ENCODE data around the gene TMCO1. TPM values are rescaled to one million over a fixed set of nuclear protein-coding genes. Genes with fewer than 3 reads are reported as not detected.
"Not testable (repeated sequence)": the region's sequence is repeated elsewhere in the genome, so short reads cannot be mapped to it uniquely, and the experiment has no call there.

TMCO1 gene
- total and polyA plus RNA-seq, 2 experiments from 2014 or later: 126 to 207 TPM

DNA sequence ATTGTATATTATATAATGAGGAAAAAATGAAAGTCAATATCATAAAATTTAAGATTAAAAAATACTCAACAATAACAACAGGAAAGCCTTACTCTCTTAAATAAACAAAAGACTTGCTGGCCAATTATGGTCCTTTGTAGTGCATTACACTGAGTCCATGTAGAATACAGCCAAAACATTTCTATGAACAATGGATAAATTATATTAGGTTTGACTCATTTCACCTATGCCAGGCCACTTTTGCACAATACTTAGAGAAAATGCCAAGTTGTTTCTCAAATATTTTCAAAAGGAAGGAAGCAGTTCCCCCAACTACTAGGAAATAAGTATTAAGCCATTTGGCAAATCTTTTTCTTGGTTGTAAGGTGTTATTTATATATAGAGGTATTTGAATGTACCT, 38.9 kb upstream of the TMCO1 start:
- Histone ChIP-seq H3K4me2 (ENCODE audit: unreplicated experiment) (no peak overlapping the region), H3K79me2 (ENCODE audit: insufficient read depth) (no peaks in the 10 kb centered on the region), H3K4me1 (ENCODE audit: insufficient read depth) (peaks cover 4% of the 10 kb centered on the region; the same call in 1 of the 2 replicates), H4K20me1 (ENCODE audit: insufficient read depth) (no peaks in the 10 kb centered on the region), H2AFZ (no peak overlapping the region), H3K4me3 (no peak overlapping the region), H3K9ac (no peak overlapping the region), H3K27me3 (replicated peaks; ENCODE audit: insufficient read depth) (no peaks in the 10 kb centered on the region), H3K36me3 (ENCODE audit: low read depth) (no peaks in the 10 kb centered on the region), H3K27ac (no peak overlapping the region), H3K9me3 (ENCODE audit: low read depth) (no peaks in the 10 kb centered on the region), H3K9me2 (ENCODE audit: insufficient read depth) (no peaks in the 10 kb centered on the region), H3F3A (ENCODE audit: insufficient read depth) (no peaks in the 10 kb centered on the region)
- DNase-seq: peak; percentile 53
- in situ Hi-C loops (cut with MboI): no loop called here
- TF ChIP-seq EZH2phosphoT487 (IDR thresholded peaks at IDR 0.05; ENCODE audit: insufficient read depth, low read depth): no peak
- TF ChIP-seq EZH2 (IDR thresholded peaks at IDR 0.05; ENCODE audit: insufficient read depth, poor library complexity, severe bottlenecking): no peak

DNA sequence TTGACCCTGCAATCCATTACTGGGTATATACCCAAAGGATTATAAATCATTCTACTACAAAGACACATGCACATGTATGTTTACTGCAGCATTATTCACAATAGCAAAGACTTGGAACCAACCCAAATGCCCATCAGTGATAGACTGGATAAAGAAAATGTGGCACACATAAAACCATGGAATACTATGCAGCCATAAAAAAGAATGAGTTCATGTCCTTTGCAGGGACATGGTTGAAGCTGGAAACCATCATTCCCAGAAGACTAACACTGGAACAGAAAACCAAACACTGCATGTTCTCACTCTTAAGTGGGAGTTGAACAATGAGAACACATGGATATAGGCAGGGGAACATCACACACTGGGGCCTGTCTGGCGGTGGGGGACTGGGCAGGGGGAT, 35.8 kb upstream of the TMCO1 start:
- H3F3A ChIP-seq (ENCODE audit: insufficient read depth); H4K20me1 ChIP-seq (ENCODE audit: insufficient read depth); H3K4me1 ChIP-seq (ENCODE audit: insufficient read depth); in situ Hi-C loops (cut with MboI); H3K9me2 ChIP-seq (ENCODE audit: insufficient read depth); H3K9ac ChIP-seq; H3K4me3 ChIP-seq; H2AFZ ChIP-seq; H3K27ac ChIP-seq; H3K4me2 ChIP-seq (ENCODE audit: unreplicated experiment); H3K27me3 ChIP-seq (replicated peaks; ENCODE audit: insufficient read depth); H3K36me3 ChIP-seq (ENCODE audit: low read depth); DNase-seq; H3K9me3 ChIP-seq (ENCODE audit: low read depth); H3K79me2 ChIP-seq (ENCODE audit: insufficient read depth): not testable (repeated sequence)
- 21 to 22% methylated on average over 1 of the region's 1 CpG for WGBS, 2 experiments (ENCODE audit: low coverage in 1 of 2, low lambda C conversion rate in 2 of 2, missing lambda C conversion rate in 2 of 2)

DNA sequence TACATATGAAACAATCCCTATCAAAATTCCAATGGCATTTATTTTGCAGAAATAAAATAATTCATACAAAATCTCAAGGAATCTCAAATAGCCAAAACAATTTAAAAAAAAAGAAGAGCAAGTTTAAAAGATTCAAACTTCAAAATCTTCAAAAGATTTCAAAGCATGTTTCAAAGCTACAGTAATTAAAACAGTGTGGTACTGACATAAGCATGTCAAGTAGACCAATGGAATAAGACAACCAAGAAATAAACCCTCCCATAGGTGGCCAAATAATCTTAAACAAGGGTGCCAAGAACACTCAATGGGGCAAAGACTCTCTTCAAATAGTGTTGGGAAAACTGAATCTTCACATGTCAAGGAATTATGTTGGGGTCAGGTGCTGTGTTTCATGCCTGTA, 30.7 kb upstream of the TMCO1 start:
- Histone ChIP-seq H3K9me2 (ENCODE audit: insufficient read depth) (no peaks in the 10 kb centered on the region), H3F3A (ENCODE audit: insufficient read depth) (no peaks in the 10 kb centered on the region), H3K4me1 (ENCODE audit: insufficient read depth) (0 out of 2 replicates have a peak, but pooled peaks cover under 1% of the 10 kb centered on the region), H3K9ac (no peak overlapping the region), H2AFZ (no peak overlapping the region), H3K36me3 (ENCODE audit: low read depth) (no peaks in the 10 kb centered on the region), H3K9me3 (ENCODE audit: low read depth) (no peaks in the 10 kb centered on the region), H3K79me2 (ENCODE audit: insufficient read depth) (no peaks in the 10 kb centered on the region), H3K27me3 (replicated peaks; ENCODE audit: insufficient read depth) (no peaks in the 10 kb centered on the region), H4K20me1 (ENCODE audit: insufficient read depth) (no peaks in the 10 kb centered on the region), H3K27ac (no peak overlapping the region), H3K4me2 (ENCODE audit: unreplicated experiment) (no peak overlapping the region), H3K4me3 (no peak overlapping the region)
- no peak for TF ChIP-seq EZH2 (IDR thresholded peaks at IDR 0.05; ENCODE audit: insufficient read depth, poor library complexity, severe bottlenecking)
- in situ Hi-C loops (cut with MboI): no loop called here
- DNase-seq: no peak

DNA sequence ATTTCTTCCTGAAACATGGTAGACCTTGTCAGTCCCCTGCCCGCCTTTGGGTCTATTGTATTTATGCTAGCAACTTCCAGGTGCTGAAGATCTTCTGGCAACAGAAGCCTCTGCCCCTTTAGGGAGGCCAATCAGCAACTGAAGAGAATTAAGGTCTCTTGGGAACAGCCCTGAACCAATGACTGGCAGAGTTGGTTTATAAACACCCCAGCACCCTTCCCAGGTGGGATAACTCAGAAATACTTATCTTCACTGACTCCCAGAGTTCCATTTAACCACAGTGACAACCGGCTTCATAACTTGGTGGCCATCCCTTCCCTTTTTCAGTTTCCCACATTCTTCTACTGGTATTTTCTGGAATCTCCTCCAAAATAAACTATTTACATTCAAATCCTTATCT, 27.2 kb upstream of the TMCO1 start:
- no peak for TF ChIP-seq EZH2 (IDR thresholded peaks at IDR 0.05; ENCODE audit: insufficient read depth, poor library complexity, severe bottlenecking)
- no peak for TF ChIP-seq EZH2phosphoT487 (IDR thresholded peaks at IDR 0.05; ENCODE audit: insufficient read depth, low read depth)
- in situ Hi-C loops (cut with MboI): no loop called here
- Histone ChIP-seq H3K27ac (no peak overlapping the region), H3K4me2 (ENCODE audit: unreplicated experiment) (no peak overlapping the region), H3K27me3 (replicated peaks; ENCODE audit: insufficient read depth) (no peaks in the 10 kb centered on the region), H3K36me3 (ENCODE audit: low read depth) (no peaks in the 10 kb centered on the region), H3K9ac (no peak overlapping the region), H3K9me2 (ENCODE audit: insufficient read depth) (no peaks in the 10 kb centered on the region), H4K20me1 (ENCODE audit: insufficient read depth) (no peaks in the 10 kb centered on the region), H2AFZ (no peak overlapping the region), H3K79me2 (ENCODE audit: insufficient read depth) (no peaks in the 10 kb centered on the region), H3K4me1 (ENCODE audit: insufficient read depth) (peaks cover 8% of the 10 kb centered on the region; the same call in 1 of the 2 replicates), H3K9me3 (ENCODE audit: low read depth) (no peaks in the 10 kb centered on the region), H3K4me3 (no peak overlapping the region), H3F3A (ENCODE audit: insufficient read depth) (no peaks in the 10 kb centered on the region)
- WGBS, 2 experiments (ENCODE audit: low coverage in 1 of 2, low lambda C conversion rate in 2 of 2, missing lambda C conversion rate in 2 of 2): 62 to 74% methylated on average over 2 of the region's 2 CpGs
- DNase-seq: no peak

DNA sequence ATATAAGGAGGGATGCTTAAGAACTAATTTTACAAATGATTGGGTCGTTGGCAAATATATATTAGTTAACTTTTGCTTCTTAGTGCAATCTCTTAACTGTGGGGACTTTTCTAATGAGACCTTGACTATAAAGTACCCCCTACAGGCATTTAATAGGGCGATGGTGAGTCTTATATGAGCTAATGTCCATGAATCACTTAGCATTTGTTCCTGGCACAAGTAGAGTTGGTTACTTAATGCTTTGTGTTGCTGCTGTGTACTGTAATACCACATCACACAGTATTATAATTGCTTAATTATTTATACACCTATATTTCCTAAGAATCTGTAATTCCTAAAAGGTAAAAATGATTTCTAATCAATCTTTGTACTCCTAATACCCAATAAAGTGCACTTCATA, 25.3 kb upstream of the TMCO1 start:
- Histone ChIP-seq H3F3A (ENCODE audit: insufficient read depth) (no peaks in the 10 kb centered on the region), H3K27ac (no peak overlapping the region), H3K4me3 (no peak overlapping the region), H3K9ac (no peak overlapping the region), H4K20me1 (ENCODE audit: insufficient read depth) (no peaks in the 10 kb centered on the region), H3K4me2 (ENCODE audit: unreplicated experiment) (no peak overlapping the region), H3K9me2 (ENCODE audit: insufficient read depth) (no peaks in the 10 kb centered on the region), H3K79me2 (ENCODE audit: insufficient read depth) (no peaks in the 10 kb centered on the region), H3K9me3 (ENCODE audit: low read depth) (no peaks in the 10 kb centered on the region), H3K36me3 (ENCODE audit: low read depth) (no peaks in the 10 kb centered on the region), H3K27me3 (replicated peaks; ENCODE audit: insufficient read depth) (no peaks in the 10 kb centered on the region), H2AFZ (no peak overlapping the region), H3K4me1 (ENCODE audit: insufficient read depth) (peaks cover 8% of the 10 kb centered on the region; the same call in 1 of the 2 replicates)
- WGBS, 2 experiments (ENCODE audit: low coverage in 1 of 2, low lambda C conversion rate in 2 of 2, missing lambda C conversion rate in 2 of 2): 59 to 63% methylated on average over 2 of the region's 2 CpGs
- in situ Hi-C loops (cut with MboI): no loop called here
- DNase-seq: peak; percentile 70
- TF ChIP-seq EZH2phosphoT487 (IDR thresholded peaks at IDR 0.05; ENCODE audit: insufficient read depth, low read depth) (no peak), EZH2 (IDR thresholded peaks at IDR 0.05; ENCODE audit: insufficient read depth, poor library complexity, severe bottlenecking) (no peak)

Data from GM23248 (cell line).